Measurements from ENCODE around the gene AADACL3.

AADACL3 gene

DNA sequence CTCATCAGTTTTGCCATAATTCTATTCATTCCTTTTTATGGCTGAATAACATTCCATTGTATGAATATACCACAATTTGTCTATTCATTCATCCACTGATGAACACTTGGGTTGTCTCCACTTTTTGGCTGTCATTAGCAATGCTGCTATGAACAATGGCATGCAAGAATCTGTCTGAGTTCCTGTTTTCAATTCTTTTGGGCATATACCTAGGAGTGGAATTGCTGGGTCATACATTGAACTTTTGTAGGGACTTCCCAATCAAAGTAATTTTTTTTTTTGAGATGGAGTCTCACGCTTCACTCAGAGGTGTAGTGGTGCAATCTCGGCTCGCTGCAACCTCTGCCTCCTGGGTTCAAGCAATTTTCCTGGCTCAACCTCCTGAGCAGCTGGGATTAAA, 37.1 kb upstream of the AADACL3 start:
- TF ChIP-seq, protein P1, sequence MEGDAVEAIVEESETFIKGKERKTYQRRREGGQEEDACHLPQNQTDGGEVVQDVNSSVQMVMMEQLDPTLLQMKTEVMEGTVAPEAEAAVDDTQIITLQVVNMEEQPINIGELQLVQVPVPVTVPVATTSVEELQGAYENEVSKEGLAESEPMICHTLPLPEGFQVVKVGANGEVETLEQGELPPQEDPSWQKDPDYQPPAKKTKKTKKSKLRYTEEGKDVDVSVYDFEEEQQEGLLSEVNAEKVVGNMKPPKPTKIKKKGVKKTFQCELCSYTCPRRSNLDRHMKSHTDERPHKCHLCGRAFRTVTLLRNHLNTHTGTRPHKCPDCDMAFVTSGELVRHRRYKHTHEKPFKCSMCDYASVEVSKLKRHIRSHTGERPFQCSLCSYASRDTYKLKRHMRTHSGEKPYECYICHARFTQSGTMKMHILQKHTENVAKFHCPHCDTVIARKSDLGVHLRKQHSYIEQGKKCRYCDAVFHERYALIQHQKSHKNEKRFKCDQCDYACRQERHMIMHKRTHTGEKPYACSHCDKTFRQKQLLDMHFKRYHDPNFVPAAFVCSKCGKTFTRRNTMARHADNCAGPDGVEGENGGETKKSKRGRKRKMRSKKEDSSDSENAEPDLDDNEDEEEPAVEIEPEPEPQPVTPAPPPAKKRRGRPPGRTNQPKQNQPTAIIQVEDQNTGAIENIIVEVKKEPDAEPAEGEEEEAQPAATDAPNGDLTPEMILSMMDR (IDR thresholded peaks at IDR 0.05; ENCODE audit: control insufficient read depth, extremely low read depth, insufficient read depth) = no peak
- DNase-seq (ENCODE audit: low read depth) = no peak
- no peak overlapping the region for H3K4me3 ChIP-seq (ENCODE audit: low read depth, low read length)

DNA sequence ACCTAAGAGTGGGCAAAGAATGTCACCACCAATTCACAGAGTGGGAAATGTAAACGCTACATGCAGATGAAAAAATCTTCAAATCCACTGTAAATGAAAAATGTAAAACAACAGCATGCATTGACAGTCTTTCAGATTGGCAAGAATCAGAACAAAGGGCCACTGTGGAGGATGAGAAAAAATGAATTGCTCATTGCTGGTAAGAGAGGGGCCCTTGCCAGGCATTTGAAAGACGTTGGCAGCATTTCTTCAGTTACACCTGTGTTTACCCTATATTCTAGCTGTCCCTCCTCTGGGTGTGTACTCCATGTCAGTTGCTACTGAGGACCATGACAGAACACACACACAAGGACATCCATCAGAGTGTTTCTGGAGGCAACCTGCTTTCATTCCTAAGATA, 25.8 kb upstream of the AADACL3 start:
- no peak overlapping the region for H3K4me3 ChIP-seq (ENCODE audit: low read depth, low read length)
- TF ChIP-seq, protein P1 (IDR thresholded peaks at IDR 0.05; ENCODE audit: control insufficient read depth, extremely low read depth, insufficient read depth) = no peak

DNA sequence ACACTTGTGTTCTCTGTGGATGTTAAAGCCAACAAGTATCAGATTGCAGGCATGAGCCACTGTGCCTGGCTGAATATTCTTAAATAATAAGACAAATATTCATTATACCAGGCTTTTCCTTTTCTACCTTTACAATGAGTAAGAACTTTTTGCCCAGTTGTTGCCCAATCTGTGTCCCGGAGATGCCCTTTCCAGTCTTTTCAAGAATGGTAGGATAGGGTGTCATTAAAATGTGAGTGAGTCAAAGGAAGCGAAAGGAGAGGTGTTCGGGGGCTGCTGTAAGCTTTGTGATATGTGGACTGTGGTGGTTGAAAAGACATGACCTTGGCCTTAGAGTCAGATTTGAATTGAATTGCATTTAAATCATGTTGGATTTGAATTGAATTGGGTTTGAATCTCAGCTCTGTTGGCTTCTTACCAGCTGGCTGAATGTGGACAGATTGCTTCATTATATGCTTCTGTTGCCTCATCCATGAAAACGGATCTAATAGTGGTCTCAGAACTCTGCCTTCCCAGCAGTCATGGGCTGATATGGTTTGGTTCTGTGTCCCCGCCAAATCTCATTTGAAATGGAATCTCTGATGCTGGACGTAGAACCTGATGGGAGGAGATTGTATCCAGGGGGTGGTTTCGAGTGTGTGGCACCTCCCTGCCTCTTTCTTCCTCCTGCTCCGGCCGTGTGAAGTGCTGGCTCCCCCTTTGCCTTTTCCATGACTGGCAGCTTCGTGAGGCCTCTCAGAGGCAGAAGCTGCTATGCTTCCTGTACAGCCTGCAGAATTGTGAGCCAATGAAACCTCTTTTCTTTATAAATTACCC, 22.7 kb upstream of the AADACL3 start:
- no peak for DNase-seq (ENCODE audit: low read depth)
- no peak overlapping the region for H3K4me3 ChIP-seq (ENCODE audit: low read depth, low read length)
- TF ChIP-seq, protein P1 (IDR thresholded peaks at IDR 0.05; ENCODE audit: control insufficient read depth, extremely low read depth, insufficient read depth) = no peak

More for the DNA sequence above, 25.8 kb upstream of the AADACL3 start:
- no peak for DNase-seq (ENCODE audit: low read depth)

DNA sequence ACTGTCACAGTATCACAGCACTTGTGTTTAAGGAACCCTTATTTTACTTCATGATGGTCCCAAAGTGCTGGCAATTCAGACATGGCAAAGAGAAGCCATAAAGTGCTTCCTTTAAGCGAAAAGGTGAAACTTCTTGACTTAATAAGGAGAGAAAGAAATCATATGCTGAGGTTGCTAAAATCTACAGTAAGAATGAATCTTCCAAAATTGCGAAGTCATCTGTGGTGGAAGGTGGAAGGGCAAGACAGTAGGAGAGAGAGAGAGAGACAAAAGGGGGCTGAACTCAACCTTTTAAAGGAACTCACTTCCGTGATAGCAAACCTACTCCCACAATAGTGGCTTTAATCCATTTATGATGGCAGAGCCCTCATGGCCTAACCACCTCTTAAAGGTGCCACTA, 19.3 kb upstream of the AADACL3 start:
- TF ChIP-seq, protein P1 (IDR thresholded peaks at IDR 0.05; ENCODE audit: control insufficient read depth, extremely low read depth, insufficient read depth) = no peak
- no peak for DNase-seq (ENCODE audit: low read depth)
- no peak overlapping the region for H3K4me3 ChIP-seq (ENCODE audit: low read depth, low read length)

DNA sequence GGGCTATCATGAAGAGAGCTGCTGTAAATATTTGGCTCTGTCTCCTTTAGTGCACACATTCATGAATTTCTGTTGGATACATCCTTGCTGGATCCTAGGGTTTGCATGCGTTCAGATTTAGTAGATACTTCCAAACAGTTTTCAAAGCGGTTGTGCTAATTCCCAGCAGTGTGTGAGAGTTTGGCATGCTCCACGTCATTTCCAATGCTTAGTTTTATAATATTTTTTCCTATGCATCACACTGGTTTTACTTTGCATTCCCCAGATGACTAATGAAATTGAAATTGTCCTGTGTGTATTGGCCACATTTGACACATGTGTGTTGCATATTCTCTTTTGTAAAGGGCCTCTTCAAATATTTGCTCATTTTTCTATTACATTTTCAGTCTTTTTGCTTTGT, 18.5 kb upstream of the AADACL3 start:
- no peak overlapping the region for H3K4me3 ChIP-seq (ENCODE audit: low read depth, low read length)
- TF ChIP-seq, protein P1 (IDR thresholded peaks at IDR 0.05; ENCODE audit: control insufficient read depth, extremely low read depth, insufficient read depth) = no peak
- no peak for DNase-seq (ENCODE audit: low read depth)

DNA sequence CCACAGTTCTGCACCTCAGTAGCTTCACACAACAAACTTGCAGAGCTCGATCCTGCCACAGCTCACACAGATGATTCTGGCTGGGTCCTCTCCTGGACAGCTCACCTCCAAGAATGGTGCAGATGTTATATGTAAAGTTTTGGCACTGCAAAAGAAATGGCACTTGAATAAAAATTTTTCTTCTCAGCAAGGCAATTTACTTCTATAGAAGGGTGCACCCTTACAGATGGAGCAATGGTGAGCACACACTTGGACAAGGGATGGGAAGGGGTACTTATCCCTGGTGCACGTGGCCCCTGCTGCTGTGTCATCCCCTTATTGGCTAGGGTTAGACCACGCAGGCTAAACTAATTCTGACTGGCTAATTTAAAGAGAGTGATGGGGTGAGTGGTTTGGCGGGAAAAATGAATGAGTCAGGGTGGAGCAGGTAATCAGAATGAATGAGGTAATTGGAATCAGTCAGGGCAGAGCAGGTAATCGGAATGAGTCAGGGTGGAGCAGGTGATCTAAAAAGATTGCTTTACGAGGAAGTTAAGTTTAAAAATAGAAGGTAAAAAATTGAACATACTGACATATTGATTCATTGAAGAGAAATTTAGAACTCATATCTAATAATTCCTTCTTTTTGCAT, 12.0 kb upstream of the AADACL3 start:
- no peak for DNase-seq (ENCODE audit: low read depth)
- TF ChIP-seq, protein P1 (IDR thresholded peaks at IDR 0.05; ENCODE audit: control insufficient read depth, extremely low read depth, insufficient read depth) = no peak
- H3K4me3 ChIP-seq (ENCODE audit: low read depth, low read length) = no peak overlapping the region
